Measurements from ENCODE around the gene HSD3B7.
"Not testable (repeated sequence)": the region's sequence is repeated elsewhere in the genome, so short reads cannot be mapped to it uniquely, and the experiment has no call there.

The HSD3B7 gene

GRCh38 chr16:30984669-30985400 lies at the start of gene HSD3B7:
HSD3B7 (plus strand) TSS chr16:30985207; CDS start chr16:30985659, 452 bp downstream.
- peak; percentile 73 for DNase-seq (ENCODE audit: low read depth)
- peak within 1 kb of the TSS; percentile 73 for H3K4me3 ChIP-seq (ENCODE audit: low read length)
- TF ChIP-seq CTCF (conservative IDR thresholded peaks at IDR 0.05; ENCODE audit: low read length) = peak; percentile 92

- TF ChIP-seq CTCF (conservative IDR thresholded peaks at IDR 0.05; ENCODE audit: low read length) = no peak
- no peak for DNase-seq (ENCODE audit: low read depth)
- no peak overlapping the region for H3K4me3 ChIP-seq (ENCODE audit: low read length)
These were observed 47.3 kb upstream of the HSD3B7 start for GRCh38 chr16:30937692-30938091.

DNA sequence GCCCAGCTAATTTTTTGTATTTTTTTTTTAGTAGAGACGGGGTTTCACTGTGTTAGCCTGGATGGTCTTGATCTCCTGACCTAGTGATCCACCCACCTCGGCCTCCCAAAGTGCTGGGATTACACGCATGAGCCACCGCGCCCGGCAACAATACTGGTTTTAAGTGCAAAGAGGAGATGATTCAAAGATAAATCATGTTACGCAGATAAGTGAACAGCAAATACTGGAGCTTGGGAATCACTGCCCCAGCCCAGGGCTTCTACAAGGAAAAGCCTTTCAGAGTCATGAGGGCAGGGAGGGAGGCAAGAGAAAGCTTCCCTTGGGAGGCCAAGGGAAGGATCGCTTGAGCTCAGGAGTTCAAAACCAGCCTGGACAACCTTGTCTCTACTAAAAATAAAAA lies 45.4 kb upstream of the HSD3B7 start:
- DNase-seq (ENCODE audit: low read depth); H3K4me3 ChIP-seq (ENCODE audit: low read length): not testable (repeated sequence)

DNA sequence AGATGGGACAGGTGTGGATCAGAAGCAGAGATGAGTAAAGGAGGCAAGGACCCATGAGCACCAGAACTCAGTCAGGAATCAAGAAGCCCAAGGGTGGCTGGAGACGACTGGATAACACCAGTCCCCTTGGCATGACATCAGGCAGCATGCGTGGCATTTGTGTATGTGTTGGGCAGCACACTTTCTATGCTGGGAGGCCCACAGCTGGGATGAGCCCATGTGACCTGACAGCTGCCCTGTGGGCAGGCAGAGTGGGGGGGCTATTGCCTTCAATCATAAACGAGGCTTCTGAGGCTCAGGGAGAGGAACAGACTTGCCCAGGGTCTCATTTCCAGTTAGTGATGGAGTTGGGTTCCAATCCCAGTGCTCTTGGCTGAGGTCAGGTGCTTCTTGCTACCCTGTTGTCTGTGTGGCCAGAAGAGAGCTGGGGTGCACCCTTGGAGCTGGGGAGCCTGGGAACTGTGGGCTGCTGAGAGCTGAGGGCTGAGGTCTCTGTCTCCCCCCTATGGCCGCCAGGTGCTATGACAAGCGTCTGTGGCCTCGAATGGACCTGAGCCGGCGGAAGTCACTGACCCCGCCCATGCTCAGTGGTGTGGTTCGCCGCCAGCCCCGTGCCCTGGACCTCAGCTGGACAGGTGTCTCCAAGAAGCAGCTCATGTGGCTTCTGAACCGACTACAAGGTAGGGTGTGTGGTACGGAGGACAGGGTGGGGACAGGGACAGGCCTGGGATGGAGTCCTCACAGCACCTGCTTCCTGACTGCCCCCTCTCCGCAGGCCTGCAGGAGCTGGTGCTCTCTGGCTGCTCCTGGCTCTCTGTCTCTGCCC lies 43.2 kb upstream of the HSD3B7 start:
- peak; percentile 62 for DNase-seq (ENCODE audit: low read depth)
- peak; percentile 87 for TF ChIP-seq CTCF (conservative IDR thresholded peaks at IDR 0.05; ENCODE audit: low read length)
- no peak overlapping the region for H3K4me3 ChIP-seq (ENCODE audit: low read length)

GRCh38 chr16:30942426-30942806 lies 42.6 kb upstream of the HSD3B7 start:
- H3K4me3 ChIP-seq (ENCODE audit: low read length) = no peak overlapping the region
- TF ChIP-seq CTCF (conservative IDR thresholded peaks at IDR 0.05; ENCODE audit: low read length) = no peak

GRCh38 chr16:30944352-30944751 lies 40.7 kb upstream of the HSD3B7 start:
- DNase-seq (ENCODE audit: low read depth) = no peak
- H3K4me3 ChIP-seq (ENCODE audit: low read length) = no peak overlapping the region

More at GRCh38 chr16:30942426-30942806, 42.6 kb upstream of the HSD3B7 start:
- DNase-seq (ENCODE audit: low read depth) = no peak

More at GRCh38 chr16:30944352-30944751, 40.7 kb upstream of the HSD3B7 start:
- no peak for TF ChIP-seq CTCF (conservative IDR thresholded peaks at IDR 0.05; ENCODE audit: low read length)

Data from AG10803 (cell line).